Endothelial cell of umbilical vein (primary cell): Measurements from ENCODE around the gene NF1. TPM values are rescaled to one million over a fixed set of nuclear protein-coding genes. Genes with fewer than 3 reads are reported as not detected.

Source experiments
- BruUV-seq: library from RNA; stranded (reverse); fragments of 400-500 nt; replicated peaks from 2 replicates; lab custom pipeline; 2021; lab: Mats Ljungman, UMichigan
- CTCF ChIA-PET: fragments of 300-600, 350-600 bp; sonication (Branson Sonifier 250); formaldehyde crosslinking; loops from one replicate; lab custom pipeline; 2021; ENCODE audit warnings: antibody characterized with exemption, inconsistent platforms; lab: Charles Lee
- POLR2A ChIA-PET: fragments of 300-600, 350-600 bp; sonication (Branson Sonifier 250); formaldehyde crosslinking; loops from one replicate; lab custom pipeline; 2021; ENCODE audit warnings: antibody characterized with exemption, inconsistent platforms; lab: Charles Lee
- DNase-seq: peaks from one replicate; pipeline ENCODE4 v3.0.0-alpha.2; 2011; ENCODE audit warnings: low read depth, low spot score
- FAIRE-seq: peaks from 2 replicates; lab custom pipeline; 2011; peaks lifted over from hg19 to GRCh38; lab: Jason Lieb, UNC
- H2AFZ ChIP-seq: 2 replicates; pipeline ENCODE4 v1.6.0; 2012; ENCODE audit warnings: low read depth, low read length, control low read depth, inconsistent platforms
- H3K27ac ChIP-seq: 2 replicates; pipeline ENCODE4 v1.5.1; 2011; ENCODE audit warnings: low read depth, mild to moderate bottlenecking, control low read depth, low read length, moderate library complexity; ENCODE audit not compliant: insufficient read depth
- H3K27me3 ChIP-seq, 2 experiments: 2 replicates each; pipeline versions ENCODE4 v1.6.0 to v1.6.1; 2011; ENCODE audit warnings: low read length in 2 of 2, mixed read lengths in 1 of 2; ENCODE audit not compliant: control insufficient read depth in 2 of 2, insufficient read depth in 2 of 2
- H3K36me3 ChIP-seq, 2 experiments: 2 replicates in 1 of 2; 3 replicates in 1 of 2; pipeline ENCODE4 v1.5.1; 2011; ENCODE audit warnings: low read length in 2 of 2, mild to moderate bottlenecking in 1 of 2, moderate library complexity in 1 of 2; ENCODE audit not compliant: control insufficient read depth in 2 of 2, insufficient read depth in 2 of 2; ENCODE audit errors: extremely low read depth in 1 of 2
- H3K4me1 ChIP-seq: 3 replicates; pipeline ENCODE4 v1.5.1; 2011; ENCODE audit warnings: mild to moderate bottlenecking, low read length; ENCODE audit not compliant: control insufficient read depth, insufficient read depth; ENCODE audit errors: extremely low read depth
- H3K4me2 ChIP-seq: 2 replicates; pipeline ENCODE4 v1.6.1; 2011; ENCODE audit warnings: low read length, control low read depth, mixed read lengths; ENCODE audit not compliant: insufficient read depth
- H3K4me3 ChIP-seq, 3 experiments: fragments of 200-600 bp in 1 of 3; sonication (generic), shearing (Covaris generic) in 1 of 3; replicated peaks in 1 of 3; 2 replicates each; pipeline ENCODE4 v1.5.1; 2011 to 2016; ENCODE audit warnings: control low read depth in 3 of 3, low read length in 3 of 3, mild to moderate bottlenecking in 2 of 3, inconsistent platforms in 1 of 3, low read depth in 1 of 3, moderate library complexity in 1 of 3; ENCODE audit not compliant: insufficient read depth in 1 of 3
- H3K79me2 ChIP-seq: 2 replicates; pipeline ENCODE4 v1.6.0; 2012; ENCODE audit warnings: low read length, inconsistent platforms; ENCODE audit not compliant: control insufficient read depth, insufficient read depth
- H3K9ac ChIP-seq: replicated peaks from 2 replicates; pipeline ENCODE3; 2011; ENCODE audit warnings: low read length, control low read depth; ENCODE audit not compliant: insufficient read depth; ENCODE audit errors: extremely low read depth
- H3K9me1 ChIP-seq: replicated peaks from 3 replicates; pipeline ENCODE4 v1.6.0; 2011; ENCODE audit warnings: mild to moderate bottlenecking, low read length; ENCODE audit not compliant: control insufficient read depth, insufficient read depth; ENCODE audit errors: extremely low read depth
- H3K9me3 ChIP-seq: replicated peaks from 2 replicates; pipeline ENCODE4 v1.5.1; 2012; ENCODE audit warnings: low read length, inconsistent platforms; ENCODE audit not compliant: control insufficient read depth, insufficient read depth
- H4K20me1 ChIP-seq: replicated peaks from 2 replicates; pipeline ENCODE3; 2011; ENCODE audit warnings: mild to moderate bottlenecking, low read length; ENCODE audit not compliant: control insufficient read depth, insufficient read depth; ENCODE audit errors: extremely low read depth
- EZH2 ChIP-seq: IDR thresholded peaks from 2 replicates; pipeline ENCODE4 v1.6.1; 2012; ENCODE audit warnings: borderline replicate concordance, low read depth, mild to moderate bottlenecking, moderate library complexity, low read length, inconsistent platforms; ENCODE audit not compliant: severe bottlenecking
- FOS ChIP-seq: IDR thresholded peaks from 2 replicates; pipeline ENCODE4 v1.6.1; 2011; ENCODE audit warnings: mild to moderate bottlenecking, low read length, moderate library complexity, borderline replicate concordance; ENCODE audit not compliant: insufficient read depth
- GATA2 ChIP-seq: IDR thresholded peaks from 2 replicates; pipeline ENCODE4 v1.7.0; 2011; ENCODE audit warnings: low read depth, mild to moderate bottlenecking, moderate library complexity, mixed read lengths, low read length; ENCODE audit not compliant: insufficient read length, insufficient read depth
- JUN ChIP-seq: IDR thresholded peaks from 2 replicates; pipeline ENCODE4 v1.6.1; 2011; ENCODE audit warnings: borderline replicate concordance, low read depth; ENCODE audit not compliant: insufficient read length, insufficient read depth
- MYC ChIP-seq: IDR thresholded peaks from one replicate; pipeline ENCODE4 v1.6.1; 2011; ENCODE audit warnings: mild to moderate bottlenecking, low read depth, low read length
- POLR2A ChIP-seq: IDR thresholded peaks from 2 replicates; pipeline ENCODE4 v1.6.1; 2012; ENCODE audit warnings: low read depth, mild to moderate bottlenecking, control low read depth, low read length
- POLR2AphosphoS5 ChIP-seq: IDR thresholded peaks from 2 replicates; pipeline ENCODE4 v1.6.1; 2012; ENCODE audit warnings: low read depth, mild to moderate bottlenecking, control low read depth, low read length, moderate library complexity; ENCODE audit not compliant: insufficient read depth
- dilution Hi-C: fragments of 300-500 bp; cut with MboI; formaldehyde crosslinking; loops from one replicate; pipeline ENCODE4 v1.15.0; 2019; ENCODE audit warnings: low sequenced_read_pairs; ENCODE audit not compliant: extremely low pct_ligation_motif_present
- intact Hi-C: fragments of 100-400 bp; cut with micrococcal nuclease; formaldehyde crosslinking; loops from one replicate; pipeline ENCODE4 v1.10.0; 2022
- polyA plus RNA-seq, 4 experiments: library from polyadenylated mRNA; depleted of rRNA in 3 of 4; stranded (reverse) in 3 of 4; unstranded in 1 of 4; fragments of >200 nt; gene quantifications; 2 replicates each; pipeline versions ENCODE4 v1.2.1 to v1.2.3, GENCODE V29; 2011 to 2012; ENCODE audit warnings: missing spikeins in 1 of 4
- total RNA-seq: library from RNA; stranded (reverse); gene quantifications from 2 replicates; pipeline ENCODE4 v1.2.3, GENCODE V29; 2021
- TF ChIP-seq, protein P1 (sequence below), 2 donors: IDR thresholded peaks; 1 replicate in 1 of 2; 2 replicates in 1 of 2; pipeline ENCODE4 v1.5.1; 2011; ENCODE audit warnings: low read length in 2 of 2, mild to moderate bottlenecking in 2 of 2, moderate library complexity in 2 of 2, control low read depth in 1 of 2, inconsistent platforms in 1 of 2, low read depth in 1 of 2; ENCODE audit not compliant: insufficient read depth in 1 of 2; ENCODE audit errors: extremely low read depth in 1 of 2

NF1 gene
- total and polyA plus RNA-seq, 2 donors (not counting 3 experiments of a cell fraction or from before 2014, with no cell fraction given) = 13.7 to 42.4 TPM

DNA sequence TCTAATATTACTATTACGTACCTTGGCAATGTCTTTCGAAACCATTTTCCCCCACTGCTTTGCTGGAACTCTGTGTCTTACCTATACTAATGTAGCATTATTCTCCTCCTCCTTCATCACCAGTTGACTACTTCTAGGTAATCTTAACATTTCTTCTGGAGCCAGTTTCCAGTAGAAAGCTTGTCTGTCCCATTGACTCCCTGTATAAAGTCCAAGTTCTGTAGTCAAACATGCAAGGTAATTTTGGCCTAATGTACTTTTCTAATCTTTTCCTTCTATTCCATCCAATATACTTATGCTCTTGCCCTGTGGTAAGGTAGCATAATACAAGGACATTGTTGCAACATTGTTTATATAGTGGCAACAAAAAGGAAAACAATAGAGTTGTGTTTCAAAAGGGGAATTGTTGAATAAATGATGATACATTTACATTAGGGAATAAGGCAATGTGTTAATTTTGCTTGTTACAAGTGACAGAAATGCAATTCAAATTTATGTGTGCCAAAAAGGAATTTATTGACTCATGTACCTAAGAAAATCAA is 174.3 kb downstream of the NF1 start:
- DNase-seq = no peak
- ChIA-PET POLR2A (no interaction called here), CTCF (interaction anchor here (0.8 to 1.5 kb wide), 9 partner anchors 9 to 72 kb away, joined by 3 to 9 read pairs (median 3); no protein-coding TSS in a partner anchor)
- no TSS peak for BruUV-seq
- no peaks in the 10 kb centered on the region for H4K20me1 ChIP-seq
- intact Hi-C loops = loop anchor here (5.0 kb wide), 1 partner anchor 43 kb away; the partner anchor contains the start of gene EVI2B
- dilution Hi-C loops = no loop called here
- no peak overlapping the region for H3K4me3 ChIP-seq
- H3K9ac ChIP-seq = no peak overlapping the region
- peak overlapping the region; percentile 8 for H3K4me2 ChIP-seq
- peaks cover 3 to 6% of the 10 kb centered on the region in 2 experiments for H3K36me3 ChIP-seq
- H3K9me3 ChIP-seq = no peaks in the 10 kb centered on the region
- no peaks in the 10 kb centered on the region for H3K79me2 ChIP-seq
- H3K27ac ChIP-seq = peak overlapping the region; percentile 9
- no peaks in the 10 kb centered on the region for H3K27me3 ChIP-seq
- H3K4me1 ChIP-seq = peaks cover 16% of the 10 kb centered on the region
- no peaks in the 10 kb centered on the region for H3K9me1 ChIP-seq
- no peak for FAIRE-seq
- TF ChIP-seq, protein P1, sequence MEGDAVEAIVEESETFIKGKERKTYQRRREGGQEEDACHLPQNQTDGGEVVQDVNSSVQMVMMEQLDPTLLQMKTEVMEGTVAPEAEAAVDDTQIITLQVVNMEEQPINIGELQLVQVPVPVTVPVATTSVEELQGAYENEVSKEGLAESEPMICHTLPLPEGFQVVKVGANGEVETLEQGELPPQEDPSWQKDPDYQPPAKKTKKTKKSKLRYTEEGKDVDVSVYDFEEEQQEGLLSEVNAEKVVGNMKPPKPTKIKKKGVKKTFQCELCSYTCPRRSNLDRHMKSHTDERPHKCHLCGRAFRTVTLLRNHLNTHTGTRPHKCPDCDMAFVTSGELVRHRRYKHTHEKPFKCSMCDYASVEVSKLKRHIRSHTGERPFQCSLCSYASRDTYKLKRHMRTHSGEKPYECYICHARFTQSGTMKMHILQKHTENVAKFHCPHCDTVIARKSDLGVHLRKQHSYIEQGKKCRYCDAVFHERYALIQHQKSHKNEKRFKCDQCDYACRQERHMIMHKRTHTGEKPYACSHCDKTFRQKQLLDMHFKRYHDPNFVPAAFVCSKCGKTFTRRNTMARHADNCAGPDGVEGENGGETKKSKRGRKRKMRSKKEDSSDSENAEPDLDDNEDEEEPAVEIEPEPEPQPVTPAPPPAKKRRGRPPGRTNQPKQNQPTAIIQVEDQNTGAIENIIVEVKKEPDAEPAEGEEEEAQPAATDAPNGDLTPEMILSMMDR (IDR thresholded peaks at IDR 0.05; ENCODE audit: extremely low read depth in 1 of 2, insufficient read depth in 1 of 2, low read depth in 1 of 2, low read length in 2 of 2) = no peak
- TF ChIP-seq JUN (no peak), MYC (no peak), GATA2 (no peak), FOS (no peak), POLR2A (no peak), EZH2 (no peak), POLR2AphosphoS5 (no peak)
- H2AFZ ChIP-seq = no peak overlapping the region
